Fibroblast of skin of left biceps (primary cell): ENCODE data around the gene PVALEF.
A peak's percentile ranks its signal among the peaks of the same experiment; 100 is the strongest.

Source experiments
- DNase-seq, 2 experiments: peaks; one replicate each; pipeline ENCODE4 v3.0.0-alpha.2; 2013; ENCODE audit warnings: low read depth in 2 of 2

PVALEF gene

DNA sequence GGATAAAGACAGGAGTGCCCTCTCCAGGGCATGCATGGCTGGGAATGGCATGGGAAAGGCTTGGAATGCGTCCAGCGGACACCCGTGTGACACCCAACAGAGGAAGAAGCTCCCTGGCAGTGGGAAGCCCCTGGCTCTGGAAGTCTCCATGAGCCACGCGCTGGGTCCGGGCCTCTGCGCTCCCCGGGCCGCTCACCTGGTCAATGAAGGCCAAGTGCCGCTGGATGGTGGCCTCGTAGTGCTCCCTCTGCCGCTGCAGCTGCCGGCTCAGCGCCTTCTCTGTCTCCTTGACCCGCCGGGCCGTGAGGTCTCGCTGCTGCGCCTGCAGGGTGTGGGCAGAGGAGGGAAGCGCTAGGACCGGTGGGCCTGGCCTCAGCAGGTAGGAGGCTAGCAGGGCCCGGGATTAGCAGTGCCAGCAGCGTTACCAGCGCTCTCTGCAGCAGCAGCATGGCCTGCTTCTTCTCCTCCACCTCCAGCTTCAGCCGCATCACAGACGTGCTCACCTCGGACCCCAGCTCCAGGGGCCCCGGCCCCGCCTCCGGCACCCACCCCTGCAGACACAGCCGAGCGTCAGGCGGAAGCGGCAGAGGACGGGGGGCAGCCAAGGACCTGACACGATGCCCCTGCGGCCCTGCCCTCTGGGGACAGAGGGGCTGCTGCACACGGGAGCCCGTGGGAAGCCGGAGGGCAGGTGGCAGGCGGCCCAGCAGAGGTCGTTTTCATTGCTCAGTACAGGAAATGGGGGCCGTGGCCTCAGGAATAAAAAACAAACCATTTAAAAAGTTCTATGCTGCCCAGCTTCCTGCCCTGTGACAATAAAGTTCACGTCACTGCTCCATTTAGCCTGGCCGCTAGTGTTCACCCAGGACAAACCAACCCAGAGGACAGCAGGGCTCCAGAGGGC is 31.4 kb downstream of the PVALEF start:
- DNase-seq, result no peak

DNA sequence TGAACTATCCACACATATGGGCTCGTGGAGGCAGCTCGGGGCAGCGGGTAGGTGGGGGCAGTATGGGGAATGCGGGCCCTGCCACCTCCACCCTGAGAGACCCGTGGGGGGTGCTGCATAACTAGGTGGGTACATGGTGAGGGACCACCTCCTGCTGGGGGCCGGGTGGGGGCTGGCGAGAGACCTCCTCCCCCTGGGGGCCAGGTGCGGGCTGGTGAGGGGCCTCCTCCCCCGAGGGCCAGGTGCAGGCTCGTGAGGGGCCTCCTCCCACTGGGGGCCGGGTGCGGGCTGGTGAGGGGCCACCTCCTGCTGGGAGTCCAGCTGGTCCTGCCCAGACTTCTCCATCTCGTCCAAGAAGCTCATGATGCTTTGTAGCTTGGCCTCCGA is 32.1 kb downstream of the PVALEF start:
- no peak for DNase-seq

DNA sequence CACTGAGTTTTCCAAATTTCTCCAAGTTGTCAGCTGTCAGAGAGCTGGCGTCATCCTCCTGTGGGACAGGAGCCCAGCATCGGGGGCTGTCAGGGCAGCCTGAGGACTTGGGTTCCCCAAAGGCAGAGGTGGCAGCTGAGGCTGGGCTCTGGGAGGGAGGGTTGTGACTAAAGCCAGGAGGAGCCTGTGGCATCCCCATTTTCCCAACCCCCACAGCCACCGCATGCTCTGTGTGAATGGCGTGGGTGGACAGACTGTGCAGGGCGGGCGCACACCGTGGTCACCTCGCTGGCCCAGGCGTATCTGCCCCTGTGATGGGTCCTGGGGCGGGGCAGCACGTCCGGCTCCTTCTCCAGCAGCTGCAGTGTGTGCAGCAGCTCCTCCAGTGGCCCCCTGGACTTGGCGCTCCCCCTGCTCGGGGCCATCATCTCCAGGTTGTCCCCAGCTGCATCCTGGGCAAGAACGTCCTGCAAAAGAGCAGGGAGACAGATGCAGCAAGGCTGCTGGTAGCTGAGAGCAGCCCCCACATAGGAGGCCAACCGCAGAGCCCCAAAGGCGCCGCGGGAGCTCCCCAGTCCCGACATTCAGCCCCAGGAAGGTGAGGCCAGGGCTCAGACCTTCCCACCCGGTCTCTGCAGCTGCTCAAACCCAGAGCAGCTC is 32.7 kb downstream of the PVALEF start:
- DNase-seq, result no peak

DNA sequence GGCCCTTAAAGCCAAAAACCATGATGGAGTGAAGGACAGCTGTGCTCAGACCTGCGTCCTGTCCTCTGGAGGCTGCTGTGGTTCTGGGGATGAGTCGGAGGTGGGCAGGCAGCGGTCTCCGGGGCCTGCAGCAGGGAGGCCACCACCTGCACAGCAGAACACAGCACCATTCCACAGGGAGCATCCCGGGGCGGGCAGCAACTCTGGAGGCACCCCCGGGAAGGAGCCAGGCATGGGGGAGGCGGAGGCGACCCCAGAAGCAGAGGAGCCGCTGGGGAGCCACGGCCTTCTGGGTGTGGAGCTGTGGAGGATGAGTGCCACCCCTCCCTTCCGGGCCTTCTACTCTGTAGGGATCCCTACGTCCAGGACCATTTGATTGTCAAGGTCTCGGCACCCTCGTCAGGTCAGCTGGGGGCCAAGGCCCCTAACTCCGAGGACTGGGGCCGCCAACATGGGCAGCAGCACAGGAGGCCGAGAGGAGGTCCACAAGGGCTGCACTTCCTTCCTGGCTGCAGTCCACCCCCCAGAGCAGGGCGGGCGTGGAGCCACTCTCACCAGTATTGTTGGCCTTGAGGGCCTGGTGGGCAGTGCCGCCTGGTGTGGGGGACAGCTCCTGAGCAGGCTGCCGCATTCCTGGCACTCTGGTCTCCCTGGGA is 33.6 kb downstream of the PVALEF start:
- DNase-seq, result no peak

DNA sequence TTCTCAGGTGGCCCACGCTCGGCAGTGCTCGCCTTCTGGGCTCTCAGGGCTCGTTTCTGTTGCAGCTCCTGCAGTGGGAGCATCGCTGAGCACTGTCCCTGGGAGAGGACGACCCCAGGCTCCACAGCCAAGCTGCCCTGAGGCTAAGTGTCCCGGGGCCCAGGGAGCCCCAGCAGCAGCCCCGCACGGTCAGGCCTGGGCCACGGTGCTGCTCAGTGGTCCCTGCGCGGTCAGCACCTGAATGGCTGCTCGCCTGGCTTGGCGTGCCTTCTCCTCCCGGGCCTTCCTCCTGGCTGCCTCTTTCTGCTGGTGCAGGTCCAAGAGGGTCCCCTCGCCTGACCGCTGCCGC is 34.1 kb downstream of the PVALEF start:
- no peak for DNase-seq

DNA sequence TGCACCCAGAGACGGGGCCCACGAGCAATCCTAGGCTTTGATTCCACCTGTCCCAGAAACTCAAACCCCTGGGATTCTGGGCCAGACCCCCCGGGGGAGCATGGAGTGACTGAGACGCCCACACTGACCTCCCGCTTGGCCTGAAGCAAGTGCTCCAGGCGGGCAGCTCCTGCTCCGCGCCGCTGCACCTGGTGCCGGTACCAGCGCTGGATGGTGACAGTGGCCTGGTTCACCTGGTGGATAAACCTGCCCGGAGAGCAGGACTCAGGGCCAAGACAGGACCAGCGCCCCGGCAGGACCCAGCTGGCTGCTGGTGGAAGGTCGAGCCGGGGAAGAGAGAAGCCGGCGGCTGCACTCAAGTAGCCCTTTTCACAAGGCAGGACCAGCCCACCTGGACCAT is 34.9 kb downstream of the PVALEF start:
- no peak for DNase-seq

DNA sequence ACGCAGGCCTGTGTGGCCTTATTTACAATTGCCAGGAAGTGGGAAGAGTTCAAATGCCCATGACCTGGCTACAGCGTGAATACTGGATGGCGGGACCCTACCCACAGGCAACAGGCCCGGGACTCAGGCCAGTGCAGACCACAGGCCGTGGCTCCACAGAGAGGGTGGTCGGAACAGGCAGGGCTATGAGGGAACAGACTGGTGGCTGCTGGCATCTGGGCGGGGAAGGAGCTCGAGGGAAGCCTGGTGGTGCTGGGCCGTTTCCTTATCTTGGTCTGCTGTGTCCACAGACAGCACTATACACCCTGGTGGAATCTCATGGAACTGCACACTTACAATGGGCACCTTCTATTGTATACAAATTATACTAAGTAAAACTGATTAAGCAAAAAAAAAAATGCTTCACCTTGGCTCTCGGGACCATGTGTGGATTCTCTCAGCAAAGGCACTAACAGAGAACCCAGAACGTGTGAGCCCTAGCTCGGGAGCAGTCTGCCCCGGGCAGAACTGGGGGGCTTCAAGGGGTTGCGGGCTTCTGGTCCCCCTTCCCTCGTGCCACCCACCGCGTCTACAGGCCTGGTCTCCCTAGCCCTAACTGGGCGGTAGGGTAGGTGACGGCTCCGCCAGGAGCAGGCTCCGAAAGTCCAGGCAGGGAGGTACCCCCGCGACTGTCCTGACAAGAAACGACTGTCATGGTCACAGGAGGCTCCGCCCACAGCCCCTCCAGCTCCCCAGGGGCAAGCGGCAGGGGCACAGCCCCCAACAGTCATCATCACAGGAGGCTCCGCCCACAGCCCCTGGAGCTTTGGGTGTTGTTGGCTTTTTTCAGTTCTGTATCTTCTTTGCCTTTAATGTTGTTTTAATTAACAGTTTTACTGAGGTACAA is 35.6 kb downstream of the PVALEF start:
- peak; percentile 8 to 14 for DNase-seq

DNA sequence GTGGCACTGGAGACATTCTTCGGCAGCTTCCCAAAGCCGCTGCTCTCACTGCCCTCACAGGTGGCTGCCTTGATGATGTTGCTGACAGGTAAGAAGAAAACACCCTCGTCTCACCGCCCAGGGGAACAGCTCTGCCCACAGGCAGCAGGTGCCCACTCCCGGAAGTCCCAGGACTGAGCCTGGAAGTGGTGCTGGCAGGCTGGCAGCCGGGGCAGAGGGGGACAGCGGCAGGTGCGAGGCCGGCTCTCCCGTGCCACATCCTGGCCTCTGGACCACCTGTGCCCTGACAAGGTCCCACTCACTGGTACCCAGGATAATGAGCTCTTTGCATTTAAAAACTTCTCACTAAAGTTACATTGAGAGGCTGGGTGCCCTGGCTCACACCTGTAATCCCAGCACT is 37.0 kb downstream of the PVALEF start:
- no peak for DNase-seq

DNA sequence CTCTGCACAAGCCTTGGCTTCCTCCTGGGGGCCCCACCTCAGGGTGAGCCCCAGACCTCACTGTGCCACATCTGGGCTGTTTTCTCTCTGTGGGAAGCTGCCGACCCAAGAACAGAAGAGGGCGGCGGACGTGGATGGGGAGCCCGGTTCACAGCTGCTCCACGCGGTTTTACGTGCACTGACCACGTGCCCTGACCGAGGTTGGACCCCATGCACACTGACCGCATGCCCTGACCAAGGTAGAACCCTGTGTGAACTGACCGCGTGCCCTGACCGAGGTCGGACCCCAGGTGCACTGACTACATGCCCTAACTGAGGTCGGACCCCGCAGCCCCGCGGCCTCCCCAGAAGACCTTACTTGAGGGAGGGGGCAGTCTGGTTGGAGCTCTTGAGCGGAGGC is 37.8 kb downstream of the PVALEF start:
- no peak for DNase-seq

DNA sequence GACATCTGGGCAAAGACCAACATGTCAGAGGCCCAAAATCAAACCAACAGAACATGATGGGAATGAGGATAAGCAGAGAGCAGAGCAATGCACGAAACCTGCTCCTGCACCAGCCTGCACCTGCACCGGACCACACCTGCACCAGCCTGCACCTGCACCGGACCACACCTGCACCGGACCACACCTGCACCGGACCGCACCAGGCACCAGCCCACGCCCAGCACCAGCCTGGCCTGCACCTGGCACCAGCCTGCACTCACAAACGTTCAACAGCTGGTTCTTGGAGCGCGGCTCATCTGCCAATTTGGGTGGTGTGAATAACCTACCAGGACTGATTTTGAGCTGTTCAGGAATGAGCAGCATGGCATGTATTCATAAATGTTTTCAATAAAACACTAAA is 39.3 kb downstream of the PVALEF start:
- DNase-seq, result no peak

DNA sequence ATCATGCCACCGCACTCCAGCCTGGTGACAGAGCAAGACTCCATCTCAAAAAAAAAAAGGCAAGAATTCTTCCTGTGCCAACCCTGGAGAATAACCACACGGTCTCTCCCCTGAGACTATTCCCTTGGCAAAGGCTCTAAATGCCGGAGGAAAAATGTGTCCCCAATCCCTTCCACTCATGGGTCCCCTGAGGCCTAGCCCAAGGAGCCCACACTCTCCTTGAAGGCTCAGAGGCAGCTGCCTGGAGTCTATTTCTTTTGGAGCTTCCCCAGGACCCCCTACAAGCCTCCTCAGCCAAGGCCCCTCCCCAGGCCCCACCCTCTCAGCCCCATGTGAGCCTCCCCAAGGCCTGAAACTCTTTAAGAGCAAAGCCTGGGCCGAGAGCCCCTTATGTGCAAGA is 40.9 kb downstream of the PVALEF start:
- no peak for DNase-seq

DNA sequence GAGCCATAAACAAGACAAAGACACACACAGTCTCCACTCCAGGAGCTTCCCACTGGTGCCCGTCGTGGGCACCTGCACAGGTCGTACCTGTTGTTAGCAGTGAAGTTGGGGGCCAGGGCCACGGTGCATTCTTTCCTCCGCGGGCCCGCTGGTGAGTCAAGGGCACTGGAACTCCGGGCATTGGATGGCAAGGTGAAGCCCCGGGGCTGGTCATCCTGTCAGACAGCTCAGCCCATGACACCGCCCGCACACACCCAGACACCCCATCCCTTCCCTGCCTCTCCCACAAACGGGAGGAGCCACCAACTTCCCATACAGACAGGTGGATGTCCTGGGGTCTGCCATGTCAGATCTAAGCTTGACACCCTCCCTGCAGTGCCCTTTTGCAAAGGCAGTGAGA is 41.4 kb downstream of the PVALEF start:
- no peak for DNase-seq

DNA sequence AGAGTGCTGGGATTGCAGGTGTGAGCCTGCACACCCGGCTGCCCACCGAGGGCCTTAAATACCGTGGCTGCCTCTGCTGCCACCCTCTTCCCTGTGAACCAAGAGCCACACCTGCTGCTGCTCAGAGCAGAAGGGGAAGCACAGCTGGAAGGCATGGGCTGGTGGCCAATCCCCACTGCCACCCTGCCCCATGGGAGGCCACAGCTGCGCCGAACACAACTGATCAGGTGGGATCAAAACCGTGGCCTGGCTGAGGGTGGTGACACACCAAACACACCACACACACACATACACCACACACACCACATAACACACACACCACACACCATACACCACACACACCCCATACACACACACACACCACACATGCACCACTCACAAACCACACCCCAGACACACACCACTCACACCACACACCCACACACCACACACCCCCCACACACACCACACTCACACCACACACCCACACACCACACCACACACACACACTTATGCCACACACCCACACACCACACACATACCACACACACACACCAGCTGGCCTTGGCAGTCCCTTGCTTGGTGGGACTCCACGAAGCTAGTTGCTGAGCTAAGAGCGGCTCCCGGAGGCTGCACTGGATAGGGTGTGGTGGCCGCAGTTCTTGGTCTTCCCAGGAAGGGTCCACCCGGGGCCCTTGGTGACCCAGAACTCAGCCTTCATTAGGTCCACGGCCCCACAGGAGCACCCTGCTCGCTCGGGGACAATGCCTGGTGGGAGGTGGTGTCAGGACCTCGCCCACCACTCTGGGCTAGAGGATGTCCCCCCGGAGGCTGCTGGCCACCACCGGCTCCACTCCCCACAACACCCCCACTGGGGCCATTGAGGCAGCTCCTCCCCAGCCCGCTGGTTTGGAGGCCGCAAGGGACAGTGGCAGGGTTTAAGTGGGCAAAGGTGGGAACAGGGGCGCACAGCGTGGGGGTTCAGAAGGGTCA is 42.6 kb downstream of the PVALEF start:
- no peak for DNase-seq

DNA sequence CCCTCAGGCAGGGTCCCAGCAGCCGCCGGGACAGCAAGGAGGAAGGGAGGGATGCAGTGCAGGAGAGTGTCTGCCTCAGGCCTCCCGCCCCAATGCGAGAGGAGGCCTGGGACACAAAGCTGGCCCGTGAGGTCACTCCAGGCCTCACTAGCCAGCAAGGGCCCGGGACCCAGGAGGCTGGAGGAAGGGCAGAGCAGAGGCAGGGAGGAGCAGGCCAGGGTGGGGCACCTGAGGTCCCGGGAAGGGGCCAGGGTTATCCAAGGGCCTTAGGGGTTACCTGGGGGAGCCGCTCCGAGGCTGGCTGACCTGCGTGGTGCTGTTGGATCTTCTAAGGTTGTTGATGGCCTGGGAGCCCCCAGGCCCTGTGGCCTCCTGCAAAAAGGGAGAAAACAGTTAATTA is 43.3 kb downstream of the PVALEF start:
- no peak for DNase-seq

DNA sequence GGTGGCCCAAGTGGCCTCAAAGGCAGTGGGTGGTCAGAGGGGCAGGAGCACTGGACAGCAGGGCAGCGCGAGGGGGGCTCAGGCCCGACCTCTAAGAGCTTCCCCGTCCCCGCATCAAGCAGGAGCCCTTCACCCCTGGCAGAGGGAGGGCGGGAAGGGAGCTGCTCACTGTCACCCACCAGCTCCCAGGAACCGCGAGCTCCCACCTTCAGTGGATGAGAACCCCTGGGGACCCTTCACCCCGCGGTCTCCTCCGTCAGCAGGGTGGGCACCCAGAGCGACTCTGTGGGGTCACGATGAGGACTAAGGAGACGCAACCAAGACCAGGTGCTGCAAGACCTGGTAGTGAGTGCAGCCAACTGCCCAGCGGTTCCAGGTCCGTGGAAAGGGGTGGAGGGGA is 43.8 kb downstream of the PVALEF start:
- no peak for DNase-seq

DNA sequence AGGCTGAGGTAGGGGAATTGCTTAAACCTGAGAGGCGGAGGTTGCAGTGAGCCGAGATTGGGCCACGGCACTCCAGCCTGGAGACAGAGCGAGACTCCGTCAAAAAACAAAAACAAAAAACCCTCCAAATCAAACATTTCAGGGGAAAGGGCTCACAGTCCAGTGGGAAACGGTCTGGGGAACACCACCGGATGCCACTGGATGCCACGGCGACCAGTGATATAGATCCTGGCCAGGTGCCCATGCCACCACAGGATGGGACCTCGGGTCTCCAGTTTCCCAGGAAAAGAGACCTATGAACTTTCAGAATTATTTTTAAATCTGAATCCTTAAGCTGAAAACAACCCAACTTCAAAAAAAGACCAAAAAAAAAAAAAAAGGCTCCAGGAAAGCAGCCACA is 45.2 kb downstream of the PVALEF start:
- DNase-seq, result no peak

DNA sequence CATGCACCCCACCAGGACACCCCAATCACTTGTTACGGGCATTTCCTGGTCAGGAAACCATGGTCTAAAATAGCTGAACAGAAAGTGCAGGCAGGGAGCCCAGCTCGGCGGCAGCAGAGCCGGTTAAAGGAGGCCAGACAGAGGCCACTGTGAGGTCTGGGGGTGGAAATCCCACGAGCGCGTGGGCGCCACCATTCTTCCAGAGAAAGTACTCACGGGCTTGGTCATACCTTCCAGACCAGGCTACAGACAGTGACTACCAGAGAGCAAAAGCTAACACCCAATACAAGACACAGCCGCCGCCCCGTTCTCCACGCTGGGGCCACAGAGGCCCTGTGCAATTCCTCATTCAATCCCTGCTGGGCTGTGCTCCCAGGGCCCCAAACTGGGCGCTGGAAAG is 45.6 kb downstream of the PVALEF start:
- no peak for DNase-seq

DNA sequence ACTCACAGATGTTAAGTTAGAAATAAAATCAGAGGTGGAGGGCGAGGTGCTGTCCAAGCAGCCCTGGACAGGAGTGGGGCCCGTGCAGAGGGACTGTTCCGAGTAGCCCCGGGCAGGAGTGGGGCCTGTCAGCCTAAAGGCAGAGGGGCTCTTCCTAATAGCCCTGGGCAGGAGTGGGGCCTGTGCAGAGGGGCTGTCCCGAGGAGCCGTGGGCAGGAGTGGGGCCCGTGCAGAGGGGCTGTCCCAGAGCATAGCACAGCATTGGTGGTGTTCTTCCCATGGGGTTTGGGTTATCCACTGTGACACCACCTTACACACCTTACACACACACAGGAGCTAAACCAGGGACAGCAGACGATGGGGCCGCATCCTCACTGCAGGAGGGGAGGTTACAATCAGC is 47.1 kb downstream of the PVALEF start:
- DNase-seq, result no peak

DNA sequence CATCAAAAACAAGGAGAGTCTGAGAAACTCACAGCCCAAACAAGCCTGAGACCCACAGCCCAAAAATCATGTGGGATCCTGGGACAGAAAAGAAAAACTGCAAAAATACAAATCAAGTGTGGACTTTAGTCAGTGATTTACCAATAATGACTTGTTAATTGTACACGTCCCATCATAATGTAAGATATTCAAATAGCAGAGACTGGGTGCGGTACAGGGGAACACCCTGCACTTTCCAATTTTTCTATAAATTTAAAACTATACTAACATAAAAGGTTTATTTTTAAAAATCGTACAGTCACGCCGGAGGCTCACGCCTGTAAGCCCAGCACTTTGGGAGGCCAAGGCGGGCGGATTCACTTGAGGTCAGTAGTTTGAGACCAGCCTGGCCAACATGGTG is 48.7 kb downstream of the PVALEF start:
- DNase-seq, result no peak

DNA sequence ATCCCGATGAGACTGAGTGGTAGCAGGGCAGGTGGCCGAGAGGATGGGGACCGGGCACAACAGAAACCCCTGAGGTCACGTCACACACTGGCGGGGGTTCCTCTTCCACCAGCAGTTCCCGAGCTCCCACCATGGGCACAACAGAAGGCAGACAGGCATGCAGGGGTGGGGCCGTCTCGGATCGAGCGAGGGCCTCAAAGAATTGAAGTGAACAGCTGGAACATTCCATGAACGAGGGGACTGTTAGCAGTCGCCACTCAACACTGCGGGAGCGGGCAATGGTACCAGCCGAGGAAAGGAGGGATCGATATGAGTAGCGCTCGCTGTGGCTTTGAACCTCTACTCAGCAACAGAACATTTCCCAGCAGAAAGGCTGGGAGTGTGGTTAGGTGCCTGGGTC is 52.2 kb downstream of the PVALEF start:
- DNase-seq, result no peak

DNA sequence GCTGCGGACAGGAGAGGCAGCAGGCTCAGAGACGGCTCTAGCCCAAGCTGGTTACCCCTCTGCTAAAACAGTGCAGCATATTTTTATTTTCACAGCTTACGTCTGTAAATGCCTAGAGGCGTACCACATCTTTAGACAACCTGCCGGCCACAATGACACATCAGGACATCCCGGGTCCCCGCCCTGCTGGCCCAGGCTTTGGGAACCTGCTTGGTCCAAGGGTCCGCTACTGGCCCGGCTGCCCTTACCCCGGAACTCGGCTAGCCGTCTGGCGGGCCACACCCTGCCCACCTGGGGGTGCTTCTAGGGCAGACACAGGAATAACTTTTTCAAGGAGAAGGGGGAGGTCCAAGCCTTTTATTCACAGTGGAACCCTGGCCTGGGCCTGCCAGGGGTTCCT is 53.2 kb downstream of the PVALEF start:
- no peak for DNase-seq
